Measurements from ENCODE around the gene AIRE.
A peak's percentile ranks its signal among the peaks of the same experiment; 100 is the strongest.
"Not testable (repeated sequence)": the region's sequence is repeated elsewhere in the genome, so short reads cannot be mapped to it uniquely, and the experiment has no call there.

Gene AIRE

DNA sequence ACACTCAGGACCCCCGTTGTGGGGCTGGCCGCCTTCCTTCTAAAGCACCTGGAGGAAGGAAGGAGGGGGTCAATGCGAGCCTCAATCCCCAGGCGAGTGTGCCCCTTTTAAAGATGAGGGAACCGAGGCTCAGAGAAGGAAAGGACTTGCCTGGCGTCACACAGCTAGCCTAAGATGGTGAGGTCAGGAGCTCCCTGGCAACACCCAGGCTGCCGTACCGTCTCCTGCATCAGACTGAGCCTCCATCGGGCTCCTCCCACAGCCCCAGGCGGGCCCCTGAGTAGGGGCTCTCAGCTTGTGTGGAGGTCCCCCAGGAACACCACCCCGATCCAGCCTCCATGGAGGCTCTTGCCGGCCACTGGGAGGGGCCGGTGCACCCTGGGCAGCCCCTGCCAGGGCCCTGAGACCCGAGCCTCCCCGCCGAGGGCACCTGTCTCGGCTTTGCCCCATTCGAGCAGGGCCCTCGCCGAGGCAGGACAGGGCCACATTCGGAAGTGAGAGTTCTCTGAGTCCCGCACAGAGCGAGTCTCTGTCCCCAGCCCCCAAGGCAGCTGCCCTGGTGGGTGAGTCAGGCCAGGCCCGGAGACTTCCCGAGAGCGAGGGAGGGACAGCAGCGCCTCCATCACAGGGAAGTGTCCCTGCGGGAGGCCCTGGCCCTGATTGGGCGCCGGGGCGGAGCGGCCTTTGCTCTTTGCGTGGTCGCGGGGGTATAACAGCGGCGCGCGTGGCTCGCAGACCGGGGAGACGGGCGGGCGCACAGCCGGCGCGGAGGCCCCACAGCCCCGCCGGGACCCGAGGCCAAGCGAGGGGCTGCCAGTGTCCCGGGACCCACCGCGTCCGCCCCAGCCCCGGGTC, at the start of gene AIRE:
Gene AIRE, plus strand, starts transcription at position 739 of the 855 bp plus-strand sequence. CDS start 131 bp downstream, outside the sequence.
- Histone ChIP-seq H3K9me3 (ENCODE audit: control insufficient read depth in 2 of 2, low read length in 2 of 2) (no peaks in the 10 kb centered on the region), H3K27ac (ENCODE audit: low read length) (no peak within 1 kb of the TSS), H3K4me1 (ENCODE audit: control insufficient read depth, insufficient read depth, low read length) (no peaks in the 10 kb centered on the region), H3K4me3 (ENCODE audit: low read length in 2 of 2) (peak within 1 kb of the TSS in 1 of 2 donors; percentile 40), H3K9ac (ENCODE audit: low read length in 2 of 2) (no peak within 1 kb of the TSS), H3K27me3 (ENCODE audit: control insufficient read depth in 1 of 2, insufficient read depth in 2 of 2, low read length in 2 of 2) (peaks cover 8 to 25% of the 10 kb centered on the region in 2 donors), H3K36me3 (ENCODE audit: control insufficient read depth in 2 of 2, insufficient read depth in 2 of 2, low read length in 2 of 2) (no peaks in the 10 kb centered on the region)

- H3K9ac ChIP-seq (ENCODE audit: low read length in 2 of 2) = not testable (repeated sequence)
These were observed 45.3 kb upstream of the AIRE start for GRCh38 chr21:44240353-44240752.

GRCh38 chr21:44240842-44241241, 44.8 kb upstream of the AIRE start, which contains the start of gene ICOSLG:
Gene ICOSLG, minus strand, starts transcription at chr21:44240943. Its CDS starts 126 bp downstream, at chr21:44240817.
- not testable (repeated sequence) for H3K36me3 ChIP-seq (ENCODE audit: control insufficient read depth in 2 of 2, insufficient read depth in 2 of 2, low read length in 2 of 2); H3K9me3 ChIP-seq (ENCODE audit: control insufficient read depth in 2 of 2, low read length in 2 of 2); H3K4me1 ChIP-seq (ENCODE audit: control insufficient read depth, insufficient read depth, low read length); H3K4me3 ChIP-seq (ENCODE audit: low read length in 2 of 2); H3K27ac ChIP-seq (ENCODE audit: low read length); H3K9ac ChIP-seq (ENCODE audit: low read length in 2 of 2); H3K27me3 ChIP-seq (ENCODE audit: control insufficient read depth in 1 of 2, insufficient read depth in 2 of 2, low read length in 2 of 2)

More at GRCh38 chr21:44240353-44240752, 45.3 kb upstream of the AIRE start:
- not testable (repeated sequence) for H3K36me3 ChIP-seq (ENCODE audit: control insufficient read depth in 2 of 2, insufficient read depth in 2 of 2, low read length in 2 of 2); H3K27me3 ChIP-seq (ENCODE audit: control insufficient read depth in 1 of 2, insufficient read depth in 2 of 2, low read length in 2 of 2); H3K27ac ChIP-seq (ENCODE audit: low read length); H3K4me3 ChIP-seq (ENCODE audit: low read length in 2 of 2); H3K9me3 ChIP-seq (ENCODE audit: control insufficient read depth in 2 of 2, low read length in 2 of 2); H3K4me1 ChIP-seq (ENCODE audit: control insufficient read depth, insufficient read depth, low read length)

DNA sequence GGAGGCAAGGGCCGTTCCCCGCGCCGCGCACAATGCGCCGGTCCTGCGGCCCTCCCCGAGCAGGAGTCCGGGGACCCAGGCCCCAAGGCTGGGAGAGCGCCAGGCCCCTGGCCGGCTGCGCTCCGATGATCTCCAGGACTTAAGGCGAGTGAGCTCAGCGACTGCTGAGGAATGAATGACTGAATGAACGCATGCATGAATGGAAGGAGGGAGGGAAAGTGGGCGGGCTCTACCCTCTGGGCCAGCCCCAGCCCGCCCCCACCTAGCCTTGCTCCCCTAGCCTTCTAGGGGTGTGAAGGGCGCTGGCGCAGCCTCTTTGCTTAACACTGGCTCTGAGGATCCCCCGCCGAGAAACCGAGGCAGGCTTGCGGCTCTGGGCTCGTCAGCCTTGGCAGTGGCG, 44.4 kb upstream of the AIRE start:
- H3K27ac ChIP-seq (ENCODE audit: low read length); H3K27me3 ChIP-seq (ENCODE audit: control insufficient read depth in 1 of 2, insufficient read depth in 2 of 2, low read length in 2 of 2); H3K36me3 ChIP-seq (ENCODE audit: control insufficient read depth in 2 of 2, insufficient read depth in 2 of 2, low read length in 2 of 2); H3K4me1 ChIP-seq (ENCODE audit: control insufficient read depth, insufficient read depth, low read length); H3K4me3 ChIP-seq (ENCODE audit: low read length in 2 of 2); H3K9me3 ChIP-seq (ENCODE audit: control insufficient read depth in 2 of 2, low read length in 2 of 2); H3K9ac ChIP-seq (ENCODE audit: low read length in 2 of 2): not testable (repeated sequence)

DNA sequence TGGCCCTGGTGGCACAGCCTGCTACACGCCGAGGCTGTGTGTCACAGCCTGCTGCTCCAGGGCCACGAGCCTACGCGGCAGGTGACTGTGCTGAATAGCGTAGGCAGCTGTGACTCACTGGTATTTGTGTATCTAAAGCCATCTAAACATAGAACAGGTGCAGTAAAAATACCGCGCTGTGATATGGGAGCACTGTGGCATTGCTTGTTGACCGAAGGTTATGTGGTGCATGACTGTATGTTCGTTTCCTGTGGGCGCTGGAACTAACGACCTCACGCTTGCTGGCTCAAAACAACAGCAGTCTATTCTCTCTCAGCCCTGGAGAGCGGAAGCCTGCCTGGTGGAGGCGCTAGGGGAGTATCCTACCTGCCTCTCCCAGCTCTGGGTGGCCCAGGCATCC, 41.7 kb upstream of the AIRE start:
- not testable (repeated sequence) for H3K4me1 ChIP-seq (ENCODE audit: control insufficient read depth, insufficient read depth, low read length); H3K27me3 ChIP-seq (ENCODE audit: control insufficient read depth in 1 of 2, insufficient read depth in 2 of 2, low read length in 2 of 2); H3K27ac ChIP-seq (ENCODE audit: low read length); H3K36me3 ChIP-seq (ENCODE audit: control insufficient read depth in 2 of 2, insufficient read depth in 2 of 2, low read length in 2 of 2); H3K4me3 ChIP-seq (ENCODE audit: low read length in 2 of 2); H3K9me3 ChIP-seq (ENCODE audit: control insufficient read depth in 2 of 2, low read length in 2 of 2); H3K9ac ChIP-seq (ENCODE audit: low read length in 2 of 2)

GRCh38 chr21:44247904-44248303, 37.8 kb upstream of the AIRE start:
- H3K27me3 ChIP-seq (ENCODE audit: control insufficient read depth in 1 of 2, insufficient read depth in 2 of 2, low read length in 2 of 2); H3K36me3 ChIP-seq (ENCODE audit: control insufficient read depth in 2 of 2, insufficient read depth in 2 of 2, low read length in 2 of 2); H3K27ac ChIP-seq (ENCODE audit: low read length); H3K4me3 ChIP-seq (ENCODE audit: low read length in 2 of 2); H3K4me1 ChIP-seq (ENCODE audit: control insufficient read depth, insufficient read depth, low read length); H3K9ac ChIP-seq (ENCODE audit: low read length in 2 of 2); H3K9me3 ChIP-seq (ENCODE audit: control insufficient read depth in 2 of 2, low read length in 2 of 2): not testable (repeated sequence)

DNA sequence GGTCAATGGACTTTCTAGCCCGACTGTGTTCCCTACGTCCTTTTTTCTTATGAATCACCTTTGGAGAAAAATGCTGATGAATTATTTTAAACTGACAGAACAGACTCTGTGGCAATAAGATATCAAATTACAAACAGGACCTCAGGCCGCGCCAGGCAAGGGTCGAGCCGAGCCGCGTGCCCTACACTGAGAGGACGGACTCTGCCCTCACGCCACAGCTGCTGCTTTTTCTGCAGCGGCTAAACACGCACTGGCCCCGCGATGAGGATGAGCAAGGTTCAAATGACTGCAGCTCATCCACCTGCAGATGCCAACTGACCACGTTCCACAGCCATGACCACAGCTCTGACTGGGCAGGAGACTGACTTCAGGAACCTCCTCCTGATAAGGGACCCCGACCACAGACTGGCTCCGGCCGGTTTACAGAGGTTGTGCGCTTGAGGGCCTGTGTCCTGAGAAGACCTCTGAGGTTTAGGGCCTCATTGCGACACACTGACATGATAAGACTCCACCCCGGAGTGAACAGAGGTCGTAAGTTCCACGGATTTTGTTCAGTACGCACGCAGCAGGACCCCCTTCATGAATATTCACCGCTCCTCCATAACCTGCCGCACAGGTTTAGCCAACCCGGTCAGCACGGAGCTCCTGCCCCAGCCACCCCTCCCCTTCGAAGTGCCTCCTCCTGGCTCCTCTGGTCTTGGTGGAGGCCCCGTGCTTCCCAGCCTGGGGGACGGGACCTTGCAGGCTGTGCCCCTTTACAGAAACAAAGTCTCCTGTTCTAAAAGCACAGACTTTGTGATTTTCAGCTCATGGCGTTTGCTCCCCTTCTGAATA, 36.3 kb upstream of the AIRE start:
- not testable (repeated sequence) for H3K9me3 ChIP-seq (ENCODE audit: control insufficient read depth in 2 of 2, low read length in 2 of 2); H3K4me3 ChIP-seq (ENCODE audit: low read length in 2 of 2); H3K36me3 ChIP-seq (ENCODE audit: control insufficient read depth in 2 of 2, insufficient read depth in 2 of 2, low read length in 2 of 2); H3K27me3 ChIP-seq (ENCODE audit: control insufficient read depth in 1 of 2, insufficient read depth in 2 of 2, low read length in 2 of 2); H3K4me1 ChIP-seq (ENCODE audit: control insufficient read depth, insufficient read depth, low read length); H3K9ac ChIP-seq (ENCODE audit: low read length in 2 of 2); H3K27ac ChIP-seq (ENCODE audit: low read length)

DNA sequence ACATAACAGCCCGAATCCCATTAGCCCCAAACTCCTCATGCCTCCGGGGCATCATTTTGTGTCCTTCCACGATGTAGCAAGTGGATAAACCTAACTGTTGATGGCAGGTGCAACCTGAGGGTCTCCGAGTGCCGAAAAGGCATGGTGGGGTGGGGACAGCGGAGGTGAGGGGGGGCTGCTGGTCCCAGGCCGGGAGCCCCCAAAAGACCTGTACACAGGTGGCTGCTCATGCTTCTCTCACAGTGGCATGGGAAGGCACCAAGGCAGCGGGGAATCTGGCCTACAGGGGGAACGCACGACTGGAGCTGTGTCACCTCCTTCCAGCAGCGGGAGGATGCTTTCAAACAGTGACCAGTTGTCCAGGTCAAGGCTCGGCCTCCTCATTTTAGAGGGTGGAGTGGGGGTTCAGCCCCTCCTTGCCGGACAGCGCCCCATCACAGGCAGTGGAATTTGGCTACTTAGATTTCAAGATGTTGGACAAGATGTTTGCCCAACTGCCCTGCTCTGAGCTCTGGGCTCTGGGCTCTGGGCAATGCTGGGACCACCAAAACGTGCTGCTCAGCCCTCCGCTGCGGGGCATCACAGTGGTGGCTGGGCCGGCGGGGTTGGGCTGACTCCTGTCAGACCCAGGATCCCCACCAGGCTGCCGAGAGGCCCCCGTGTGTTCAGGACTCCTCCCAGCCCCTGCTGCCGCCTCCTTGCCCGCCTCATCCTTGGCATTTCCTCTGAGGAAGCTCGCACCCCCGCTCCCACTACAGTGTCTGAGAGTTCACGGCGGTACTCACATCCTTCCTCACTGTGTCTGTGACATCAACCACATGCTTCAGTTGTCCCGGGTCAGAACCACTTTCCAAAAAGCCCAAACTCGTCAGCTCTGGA, 31.6 kb upstream of the AIRE start:
- Histone ChIP-seq H3K4me1 (ENCODE audit: control insufficient read depth, insufficient read depth, low read length) (no peaks in the 10 kb centered on the region), H3K27me3 (ENCODE audit: control insufficient read depth in 1 of 2, insufficient read depth in 2 of 2, low read length in 2 of 2) (no peaks in the 10 kb centered on the region), H3K9ac (ENCODE audit: low read length in 2 of 2) (no peak overlapping the region)

GRCh38 chr21:44255511-44255981, 30.1 kb upstream of the AIRE start:
- Histone ChIP-seq H3K4me1 (ENCODE audit: control insufficient read depth, insufficient read depth, low read length) (no peaks in the 10 kb centered on the region), H3K27me3 (ENCODE audit: control insufficient read depth in 1 of 2, insufficient read depth in 2 of 2, low read length in 2 of 2) (no peaks in the 10 kb centered on the region), H3K27ac (ENCODE audit: low read length) (no peak overlapping the region), H3K36me3 (ENCODE audit: control insufficient read depth in 2 of 2, insufficient read depth in 2 of 2, low read length in 2 of 2) (no peaks in the 10 kb centered on the region), H3K9ac (ENCODE audit: low read length in 2 of 2) (no peak overlapping the region), H3K9me3 (ENCODE audit: control insufficient read depth in 2 of 2, low read length in 2 of 2) (peaks cover 0 to 7% of the 10 kb centered on the region in 2 donors), H3K4me3 (ENCODE audit: low read length in 2 of 2) (no peak overlapping the region)

More for the DNA sequence above, 31.6 kb upstream of the AIRE start:
- Histone ChIP-seq H3K27ac (ENCODE audit: low read length) (no peak overlapping the region), H3K36me3 (ENCODE audit: control insufficient read depth in 2 of 2, insufficient read depth in 2 of 2, low read length in 2 of 2) (no peaks in the 10 kb centered on the region), H3K9me3 (ENCODE audit: control insufficient read depth in 2 of 2, low read length in 2 of 2) (peaks cover 0 to 2% of the 10 kb centered on the region in 2 donors), H3K4me3 (ENCODE audit: low read length in 2 of 2) (no peak overlapping the region)

DNA sequence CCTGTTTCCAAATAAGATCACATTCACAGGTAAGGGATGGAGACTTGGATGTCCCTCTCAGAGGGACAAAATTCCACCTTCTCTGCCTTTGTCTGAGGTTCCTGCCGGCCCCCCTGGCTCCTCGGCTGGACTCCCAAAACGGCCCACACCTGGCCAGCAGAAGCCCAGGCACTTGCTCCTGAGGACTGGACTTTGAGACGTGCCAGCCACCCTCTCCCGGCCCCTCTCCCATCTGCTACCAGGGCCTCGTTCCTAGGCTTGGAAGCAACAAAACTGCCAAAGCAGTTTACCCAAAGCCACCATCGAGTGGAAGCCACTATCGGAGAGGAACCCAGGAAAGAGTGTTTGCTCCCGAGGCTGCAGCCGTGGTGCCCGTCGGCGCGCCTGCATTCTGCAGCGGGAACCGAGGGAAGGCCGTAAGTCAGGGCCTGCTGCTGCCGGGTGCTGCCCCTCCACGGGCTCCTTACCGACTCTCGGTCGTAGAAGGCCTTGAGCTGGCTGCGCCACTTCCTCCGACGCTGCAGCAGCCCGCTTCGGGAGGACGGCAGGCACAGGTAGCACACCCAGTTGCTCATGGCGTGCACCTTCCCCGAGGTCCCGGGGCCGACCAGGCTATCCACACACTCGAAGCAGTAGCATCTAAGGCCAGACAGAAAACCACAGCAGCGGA, 27.5 kb upstream of the AIRE start:
- peaks cover 0 to 7% of the 10 kb centered on the region in 2 donors for H3K9me3 ChIP-seq (ENCODE audit: control insufficient read depth in 2 of 2, low read length in 2 of 2)
- H3K27ac ChIP-seq (ENCODE audit: low read length) = no peak overlapping the region
- H3K27me3 ChIP-seq (ENCODE audit: control insufficient read depth in 1 of 2, insufficient read depth in 2 of 2, low read length in 2 of 2) = peaks cover 0 to 4% of the 10 kb centered on the region in 2 donors

More for the DNA sequence above, 27.5 kb upstream of the AIRE start:
- no peak overlapping the region for H3K9ac ChIP-seq (ENCODE audit: low read length in 2 of 2)
- no peaks in the 10 kb centered on the region for H3K36me3 ChIP-seq (ENCODE audit: control insufficient read depth in 2 of 2, insufficient read depth in 2 of 2, low read length in 2 of 2)
- H3K4me3 ChIP-seq (ENCODE audit: low read length in 2 of 2) = no peak overlapping the region
- H3K4me1 ChIP-seq (ENCODE audit: control insufficient read depth, insufficient read depth, low read length) = no peaks in the 10 kb centered on the region
